Fibroblast of peridontal ligament (primary cell): ENCODE measurements around the gene ZFAND2B.

Experiments used
- DNase-seq: peaks from one replicate; pipeline ENCODE4 v3.0.0-alpha.2; 2010; ENCODE audit errors: extremely low read depth

The ZFAND2B gene

GRCh38 chr2:219206328-219207133 is at the start of gene ZFAND2B:
ZFAND2B (plus strand) TSS chr2:219206782; CDS start chr2:219206988, 206 bp downstream.
- DNase-seq = peak; percentile 84

- DNase-seq = no peak
These were observed 49.2 kb upstream of the ZFAND2B start for GRCh38 chr2:219157396-219157795.

- no peak for DNase-seq
These were observed 48.6 kb upstream of the ZFAND2B start for GRCh38 chr2:219158025-219158424.

- no peak for DNase-seq
These were observed 48.0 kb upstream of the ZFAND2B start for GRCh38 chr2:219158586-219158985.

- no peak for DNase-seq
These were observed 46.8 kb upstream of the ZFAND2B start for GRCh38 chr2:219159771-219160185.

- DNase-seq = peak; percentile 89
These were observed 46.2 kb upstream of the ZFAND2B start, which contains the start of gene NHEJ1 for GRCh38 chr2:219160186-219161017. NHEJ1 (minus strand) TSS chr2:219160815; CDS start chr2:219158362, 2,453 bp downstream.

- DNase-seq = no peak
These were observed 45.5 kb upstream of the ZFAND2B start for GRCh38 chr2:219161097-219161496.

- no peak for DNase-seq
These were observed 43.4 kb upstream of the ZFAND2B start for GRCh38 chr2:219163156-219163555.

- no peak for DNase-seq
These were observed 41.3 kb upstream of the ZFAND2B start for GRCh38 chr2:219165058-219165911.

GRCh38 chr2:219167997-219168396 is 38.6 kb upstream of the ZFAND2B start:
- no peak for DNase-seq

GRCh38 chr2:219168526-219168925 is 38.1 kb upstream of the ZFAND2B start:
- peak; percentile 21 for DNase-seq

- DNase-seq = no peak
These were observed 37.6 kb upstream of the ZFAND2B start for GRCh38 chr2:219168932-219169331.

- no peak for DNase-seq
These were observed 36.5 kb upstream of the ZFAND2B start, which contains the start of gene SLC23A3 for GRCh38 chr2:219169930-219170654. SLC23A3 (minus strand) TSS chr2:219170029; CDS start chr2:219169984, 45 bp downstream.

- DNase-seq = peak; percentile 93
These were observed 35.3 kb upstream of the ZFAND2B start for GRCh38 chr2:219171231-219171651.

- DNase-seq = no peak
These were observed 34.1 kb upstream of the ZFAND2B start for GRCh38 chr2:219172231-219173154.

GRCh38 chr2:219173176-219173575 is 33.4 kb upstream of the ZFAND2B start:
- no peak for DNase-seq

- no peak for DNase-seq
These were observed 32.4 kb upstream of the ZFAND2B start for GRCh38 chr2:219174146-219174545.

- no peak for DNase-seq
These were observed 31.8 kb upstream of the ZFAND2B start for GRCh38 chr2:219174801-219175200.

GRCh38 chr2:219175486-219175885 is 31.1 kb upstream of the ZFAND2B start:
- no peak for DNase-seq
